ENCODE data around the gene ATP5F1A. TPM values are rescaled to one million over a fixed set of nuclear protein-coding genes. Genes with fewer than 3 reads are reported as not detected.
"Not testable (repeated sequence)": the region's sequence is repeated elsewhere in the genome, so short reads cannot be mapped to it uniquely, and the experiment has no call there.

ATP5F1A gene
- total RNA-seq, 1 donor, result 759 TPM

GRCh38 chr18:46054956-46055837 is 42.9 kb downstream of the ATP5F1A start:
- TF ChIP-seq, protein P1, sequence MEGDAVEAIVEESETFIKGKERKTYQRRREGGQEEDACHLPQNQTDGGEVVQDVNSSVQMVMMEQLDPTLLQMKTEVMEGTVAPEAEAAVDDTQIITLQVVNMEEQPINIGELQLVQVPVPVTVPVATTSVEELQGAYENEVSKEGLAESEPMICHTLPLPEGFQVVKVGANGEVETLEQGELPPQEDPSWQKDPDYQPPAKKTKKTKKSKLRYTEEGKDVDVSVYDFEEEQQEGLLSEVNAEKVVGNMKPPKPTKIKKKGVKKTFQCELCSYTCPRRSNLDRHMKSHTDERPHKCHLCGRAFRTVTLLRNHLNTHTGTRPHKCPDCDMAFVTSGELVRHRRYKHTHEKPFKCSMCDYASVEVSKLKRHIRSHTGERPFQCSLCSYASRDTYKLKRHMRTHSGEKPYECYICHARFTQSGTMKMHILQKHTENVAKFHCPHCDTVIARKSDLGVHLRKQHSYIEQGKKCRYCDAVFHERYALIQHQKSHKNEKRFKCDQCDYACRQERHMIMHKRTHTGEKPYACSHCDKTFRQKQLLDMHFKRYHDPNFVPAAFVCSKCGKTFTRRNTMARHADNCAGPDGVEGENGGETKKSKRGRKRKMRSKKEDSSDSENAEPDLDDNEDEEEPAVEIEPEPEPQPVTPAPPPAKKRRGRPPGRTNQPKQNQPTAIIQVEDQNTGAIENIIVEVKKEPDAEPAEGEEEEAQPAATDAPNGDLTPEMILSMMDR (IDR thresholded peaks at IDR 0.05; ENCODE audit: insufficient read depth, low read depth, low read length), result no peak
- no peak overlapping the region for H3K4me3 ChIP-seq (ENCODE audit: low read depth, low read length)
- DNase-seq (ENCODE audit: low read depth), result no peak

DNA sequence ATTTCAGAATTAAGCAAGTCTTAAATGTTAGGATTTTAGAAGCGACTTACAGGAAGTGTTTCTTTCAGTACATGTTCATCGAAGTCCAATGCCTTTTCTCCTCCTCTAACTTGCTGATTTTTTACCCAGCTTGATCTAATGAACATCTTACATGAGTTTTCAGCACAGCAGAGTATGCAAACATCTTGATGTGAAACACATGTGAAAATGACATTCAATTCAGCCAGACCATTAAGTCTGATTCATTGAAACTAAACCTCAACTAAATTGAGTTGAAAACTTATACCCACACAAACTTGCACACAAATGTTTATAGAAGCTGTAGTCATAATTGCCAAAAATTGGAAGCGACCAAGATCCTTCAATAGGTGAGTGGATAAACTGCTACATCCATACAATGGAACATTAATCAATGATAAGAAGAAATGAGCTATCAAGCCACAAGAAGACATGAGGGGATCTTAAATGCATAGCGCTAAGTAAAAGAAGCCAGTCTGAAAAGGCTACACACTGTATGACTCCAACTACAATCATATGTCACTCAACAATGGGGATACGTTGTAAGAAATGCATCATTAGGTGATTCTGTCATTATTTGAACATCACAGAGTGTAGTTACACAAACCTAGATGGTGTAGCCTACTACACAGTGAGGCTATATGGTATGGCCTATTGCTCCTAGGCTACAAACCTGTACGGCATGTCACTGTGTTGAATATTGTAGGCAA is 44.6 kb downstream of the ATP5F1A start:
- no peak overlapping the region for H3K4me3 ChIP-seq (ENCODE audit: low read depth, low read length)
- peak; percentile 32 for DNase-seq (ENCODE audit: low read depth)
- TF ChIP-seq, protein P1 (IDR thresholded peaks at IDR 0.05; ENCODE audit: insufficient read depth, low read depth, low read length), result no peak

- TF ChIP-seq, protein P1 (IDR thresholded peaks at IDR 0.05; ENCODE audit: insufficient read depth, low read depth, low read length), result no peak
- no peak overlapping the region for H3K4me3 ChIP-seq (ENCODE audit: low read depth, low read length)
- peak; percentile 80 for DNase-seq (ENCODE audit: low read depth)
Measured at GRCh38 chr18:46051731-46052461, 46.2 kb downstream of the ATP5F1A start.

DNA sequence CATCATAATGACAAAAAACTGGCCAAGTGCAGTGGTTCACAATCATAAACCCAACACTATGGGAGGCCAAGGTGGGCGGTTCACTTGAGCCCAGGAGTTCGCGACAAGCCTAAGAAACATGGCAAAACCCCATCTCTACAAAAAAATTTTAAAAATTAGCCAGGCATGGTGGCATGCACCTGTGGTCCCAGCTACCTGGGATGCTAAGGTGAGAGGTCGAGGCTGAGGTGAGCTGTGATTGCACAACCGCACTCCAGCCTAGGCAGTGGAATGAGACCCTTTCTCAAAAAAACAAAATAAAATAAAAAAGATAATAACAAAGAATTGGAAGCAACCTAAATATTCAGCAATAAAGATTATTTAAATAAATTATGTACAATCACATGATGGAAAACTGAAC is 47.8 kb downstream of the ATP5F1A start:
- TF ChIP-seq, protein P1 (IDR thresholded peaks at IDR 0.05; ENCODE audit: insufficient read depth, low read depth, low read length), result no peak
- no peak for DNase-seq (ENCODE audit: low read depth)
- H3K4me3 ChIP-seq (ENCODE audit: low read depth, low read length), result no peak overlapping the region

DNA sequence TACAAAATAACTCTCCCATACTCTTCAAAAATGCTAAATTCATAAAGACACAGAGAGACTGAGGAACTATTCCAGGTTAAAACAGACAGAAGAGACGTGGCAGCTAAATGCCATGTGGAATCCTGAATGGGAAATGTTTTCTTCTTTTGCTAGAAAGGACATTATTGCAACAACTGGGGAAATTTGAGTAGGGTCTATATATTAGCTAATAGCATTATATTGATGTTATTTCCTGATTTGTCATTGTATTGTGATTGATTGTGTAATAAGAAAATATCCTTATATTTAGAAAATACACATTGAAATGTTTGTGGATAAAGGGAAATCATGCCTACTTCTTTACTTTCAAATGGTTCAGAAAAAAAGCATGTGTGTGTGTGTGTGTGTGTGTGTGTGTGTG is 49.5 kb downstream of the ATP5F1A start:
- TF ChIP-seq, protein P1 (IDR thresholded peaks at IDR 0.05; ENCODE audit: insufficient read depth, low read depth, low read length), result no peak
- H3K4me3 ChIP-seq (ENCODE audit: low read depth, low read length), result no peak overlapping the region
- no peak for DNase-seq (ENCODE audit: low read depth)

- DNase-seq (ENCODE audit: low read depth); H3K4me3 ChIP-seq (ENCODE audit: low read depth, low read length): not testable (repeated sequence)
Measured at GRCh38 chr18:46047369-46047768, 50.7 kb downstream of the ATP5F1A start.

- no peak overlapping the region for H3K4me3 ChIP-seq (ENCODE audit: low read depth, low read length)
- TF ChIP-seq, protein P1 (IDR thresholded peaks at IDR 0.05; ENCODE audit: insufficient read depth, low read depth, low read length), result no peak
- no peak for DNase-seq (ENCODE audit: low read depth)
Measured at GRCh38 chr18:46046688-46047087, 51.4 kb downstream of the ATP5F1A start.
